SK-N-MC (cell line): ENCODE results near the gene TGIF2LY.
"Not testable (repeated sequence)": the region's sequence is repeated elsewhere in the genome, so short reads cannot be mapped to it uniquely, and the experiment has no call there.

Experiments
- DNase-seq: peaks from one replicate; pipeline ENCODE4 v3.0.0-alpha.2; 2011; ENCODE audit warnings: low read depth, low spot score
- H3K27ac ChIP-seq: fragments of 200-600 bp; sonication (generic); 2 replicates; pipeline ENCODE4 v1.5.1; 2016; ENCODE audit warnings: mixed run types
- H3K36me3 ChIP-seq: fragments of 200-600 bp; sonication (generic); 2 replicates; pipeline ENCODE4 v1.6.1; 2017; ENCODE audit warnings: antibody characterized with exemption, low read length, mixed read lengths; ENCODE audit not compliant: insufficient read depth
- H3K4me3 ChIP-seq: fragments of 200-600 bp; sonication (generic); 2 replicates; pipeline ENCODE4 v1.5.1; 2016
- H3K9ac ChIP-seq: fragments of 200-600 bp; sonication (generic); 2 replicates; pipeline ENCODE4 v1.8.0; 2017; ENCODE audit warnings: mixed run types, mixed read lengths; ENCODE audit not compliant: insufficient read length
- H3K9me3 ChIP-seq: fragments of 200-600 bp; sonication (generic); 2 replicates; pipeline ENCODE4 v1.6.1; 2017; ENCODE audit warnings: low read depth, mild to moderate bottlenecking, antibody characterized with exemption, low read length, moderate library complexity, mixed read lengths

TGIF2LY gene

DNA sequence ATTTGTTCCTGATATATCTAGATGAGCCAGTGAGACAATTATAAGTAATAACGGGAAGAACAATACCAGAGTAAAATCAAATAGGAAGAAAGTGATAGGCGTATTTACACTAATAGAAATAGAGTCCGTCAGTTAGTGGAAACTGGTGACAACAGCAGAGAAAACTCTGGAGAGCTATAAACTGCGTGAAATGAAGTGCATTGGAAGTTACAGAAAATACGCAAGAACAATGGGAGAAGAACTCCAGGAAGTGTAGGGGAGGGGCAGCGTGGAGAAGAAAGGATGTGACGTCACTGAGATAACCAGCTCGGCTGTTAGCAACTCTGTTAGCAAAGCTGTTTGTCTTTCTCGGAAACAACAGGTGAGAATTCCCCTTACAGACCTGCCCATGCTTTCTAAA lies at the start of gene TGIF2LY:
Gene TGIF2LY (plus strand): TSS at position 301 of the 400 bp plus-strand sequence. CDS start 178 bp downstream, outside the sequence.
- not testable (repeated sequence) for H3K9me3 ChIP-seq, DNase-seq, H3K4me3 ChIP-seq, H3K36me3 ChIP-seq, H3K27ac ChIP-seq, H3K9ac ChIP-seq
